ENCODE results near the gene MISP. TPM values are rescaled to one million over a fixed set of nuclear protein-coding genes. Genes with fewer than 3 reads are reported as not detected.

Gene MISP
- total RNA-seq, 1 donor from 2014 or later, result not detected

- no peak for DNase-seq (ENCODE audit: low read depth, low spot score)
Observed at GRCh38 chr19:808423-808775, 57.5 kb downstream of the MISP start.

DNA sequence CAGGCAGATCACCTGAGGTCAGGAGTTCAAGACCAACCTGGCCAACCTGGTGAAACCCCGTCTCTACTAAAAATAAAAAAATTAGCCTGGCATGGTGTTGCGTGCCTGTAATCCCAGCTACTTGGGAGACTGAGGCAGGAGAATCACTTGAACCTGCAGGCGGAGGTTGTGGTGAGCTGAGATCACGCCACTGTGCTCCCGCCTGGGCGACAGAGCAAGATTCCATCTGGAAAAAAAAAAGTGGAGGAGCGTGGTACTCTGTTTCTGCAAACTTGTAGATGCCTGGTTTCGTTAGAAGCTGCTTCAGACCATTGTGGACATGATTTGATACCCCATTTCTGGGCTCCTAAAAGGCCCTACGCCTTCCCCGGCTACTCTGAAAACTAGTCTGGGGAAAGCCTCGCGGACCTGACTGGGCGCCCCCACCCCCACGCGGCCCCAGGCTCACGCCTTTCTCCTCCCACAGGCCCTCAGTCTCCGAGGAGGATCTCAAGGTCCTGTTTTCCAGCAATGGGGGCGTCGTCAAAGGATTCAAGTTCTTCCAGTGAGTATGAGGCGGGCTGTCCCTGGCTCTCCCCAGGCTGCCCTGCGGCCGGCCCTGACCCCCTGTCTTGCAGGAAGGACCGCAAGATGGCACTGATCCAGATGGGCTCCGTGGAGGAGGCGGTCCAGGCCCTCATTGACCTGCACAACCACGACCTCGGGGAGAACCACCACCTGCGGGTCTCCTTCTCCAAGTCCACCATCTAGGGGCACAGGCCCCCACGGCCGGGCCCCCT, 59.4 kb downstream of the MISP start:
- DNase-seq (ENCODE audit: low read depth, low spot score), result no peak

DNA sequence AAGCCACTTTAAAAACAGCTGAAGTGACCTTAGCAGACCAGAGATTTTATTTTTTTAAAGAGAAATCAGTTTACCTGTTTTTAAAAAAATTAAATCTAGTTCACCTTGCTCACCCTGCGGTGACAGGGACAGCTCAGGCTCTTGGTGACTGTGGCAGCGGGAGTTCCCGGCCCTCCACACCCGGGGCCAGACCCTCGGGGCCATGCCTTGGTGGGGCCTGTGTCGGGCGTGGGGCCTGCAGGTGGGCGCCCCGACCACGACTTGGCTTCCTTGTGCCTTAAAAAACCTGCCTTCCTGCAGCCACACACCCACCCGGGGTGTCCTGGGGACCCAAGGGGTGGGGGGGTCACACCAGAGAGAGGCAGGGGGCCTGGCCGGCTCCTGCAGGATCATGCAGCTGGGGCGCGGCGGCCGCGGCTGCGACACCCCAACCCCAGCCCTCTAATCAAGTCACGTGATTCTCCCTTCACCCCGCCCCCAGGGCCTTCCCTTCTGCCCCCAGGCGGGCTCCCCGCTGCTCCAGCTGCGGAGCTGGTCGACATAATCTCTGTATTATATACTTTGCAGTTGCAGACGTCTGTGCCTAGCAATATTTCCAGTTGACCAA, 60.1 kb downstream of the MISP start:
- no peak for DNase-seq (ENCODE audit: low read depth, low spot score)

GRCh38 chr19:811506-812048, 60.7 kb downstream of the MISP start:
- DNase-seq (ENCODE audit: low read depth, low spot score), result no peak

- no peak for DNase-seq (ENCODE audit: low read depth, low spot score)
Observed at GRCh38 chr19:812049-812746, 61.3 kb downstream of the MISP start.

DNA sequence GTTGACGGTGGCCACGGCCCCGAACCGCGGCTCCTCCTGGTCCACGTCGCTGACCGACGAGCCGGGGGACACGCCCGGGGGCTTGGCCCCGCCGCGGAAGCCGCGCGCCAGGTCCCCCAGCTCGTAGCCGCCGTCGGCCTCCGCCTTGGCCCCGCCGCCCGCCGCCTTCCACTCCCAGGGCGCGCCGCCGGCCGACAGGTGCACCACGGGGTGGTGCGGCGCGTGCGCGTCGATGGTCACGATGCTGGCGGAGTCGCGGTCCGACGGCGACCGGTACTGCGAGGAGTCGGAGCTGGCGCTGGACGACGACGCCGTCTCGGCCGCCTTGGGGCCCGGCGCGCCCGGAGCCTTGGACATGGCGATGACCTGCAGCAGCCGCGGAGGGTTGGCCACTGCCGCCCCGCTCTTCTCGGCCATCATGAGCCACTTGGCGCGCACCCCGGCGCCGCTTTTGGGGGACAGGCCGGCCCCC, 61.9 kb downstream of the MISP start:
- DNase-seq (ENCODE audit: low read depth, low spot score), result no peak

DNA sequence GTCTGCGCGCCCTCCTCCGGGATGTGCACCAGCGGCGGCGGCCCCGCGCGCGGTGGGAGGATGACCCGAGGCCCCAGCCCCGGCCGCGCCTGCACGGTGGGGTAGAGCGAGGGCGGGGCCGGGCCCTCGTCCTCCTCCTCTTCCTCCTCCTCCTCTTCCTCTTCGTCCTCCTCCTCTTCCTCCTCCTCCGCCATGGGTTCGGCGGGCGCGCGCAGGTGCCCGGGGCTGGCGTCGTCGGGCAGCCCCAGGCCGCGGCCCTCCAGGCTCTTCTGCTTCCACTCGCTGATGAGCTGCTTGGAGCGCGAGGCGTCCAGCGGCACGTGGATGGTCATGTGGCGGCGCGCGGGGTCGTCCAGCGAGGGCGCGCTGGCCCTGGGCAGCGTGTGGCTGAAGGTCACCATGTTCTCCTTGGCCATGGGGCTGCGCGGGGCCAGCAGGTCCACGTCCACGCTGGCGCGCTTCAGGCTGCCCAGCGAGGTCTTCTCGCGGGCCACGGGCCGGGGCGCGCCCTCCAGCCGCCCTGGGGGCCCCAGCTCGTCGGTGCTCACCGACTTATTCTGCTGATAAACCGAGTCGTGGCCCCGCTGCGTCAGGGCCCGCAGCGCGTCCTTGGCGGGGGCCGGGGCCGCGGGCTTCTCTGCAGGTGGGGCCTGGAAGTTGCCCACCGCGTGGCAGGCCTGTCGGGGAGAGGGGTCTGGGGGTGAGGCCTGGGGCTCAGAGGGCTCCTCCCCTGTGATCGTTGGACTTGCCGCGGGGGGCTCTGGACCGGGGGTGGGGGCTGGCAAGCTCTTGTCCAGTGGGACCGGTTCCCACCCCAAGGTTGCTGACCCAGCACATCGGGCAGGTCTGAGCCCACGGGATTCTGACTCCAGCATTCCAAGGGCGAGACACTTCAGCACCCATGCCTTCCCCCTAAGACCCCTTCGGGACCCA, 62.6 kb downstream of the MISP start:
- DNase-seq (ENCODE audit: low read depth, low spot score), result no peak

Other genes with a start within 250 kb of the MISP start
- gene TPGS1, start 243.6 kb upstream of the MISP start, total RNA-seq, result 24.2 and 39.6 TPM in 2 replicates
- 97.0 and 108 TPM in 2 replicates for gene CDC34, start 219.4 kb upstream of the MISP start, total RNA-seq
- not detected in 2 replicates for gene GZMM, start 207.1 kb upstream of the MISP start, total RNA-seq
- gene BSG, start 178.5 kb upstream of the MISP start, total RNA-seq, result 237 and 352 TPM in 2 replicates
- gene HCN2, start 161.2 kb upstream of the MISP start, total RNA-seq, result 0.32 and 0.79 TPM in 2 replicates
- 28.1 and 32.7 TPM in 2 replicates for gene POLRMT, start 117.6 kb upstream of the MISP start, total RNA-seq
- gene FGF22, start 111.2 kb upstream of the MISP start, total RNA-seq, result 0.07 TPM in 1 of 2 replicates, not detected in the other
- gene RNF126, start 87.9 kb upstream of the MISP start, total RNA-seq, result 34.3 and 38.1 TPM in 2 replicates
- 18.5 and 32.6 TPM in 2 replicates for gene FSTL3, start 74.7 kb upstream of the MISP start, total RNA-seq
- gene PRSS57, start 55.7 kb upstream of the MISP start, total RNA-seq, result 0.07 TPM in 1 of 2 replicates, not detected in the other
- gene PALM, start 42.2 kb upstream of the MISP start, total RNA-seq, result 14.3 and 23.0 TPM in 2 replicates
- 198 and 241 TPM in 2 replicates for gene PTBP1, start 46.3 kb downstream of the MISP start, total RNA-seq
- gene PLPPR3, start 70.8 kb downstream of the MISP start, total RNA-seq, result 0.07 and 0.33 TPM in 2 replicates
- not detected in 2 replicates for gene AZU1, start 76.7 kb downstream of the MISP start, total RNA-seq
- gene PRTN3, start 89.9 kb downstream of the MISP start, total RNA-seq, result not detected in 2 replicates
- gene ELANE, start 101.2 kb downstream of the MISP start, total RNA-seq, result not detected in 2 replicates
- 0.49 and 3.6 TPM in 2 replicates for gene CFD, start 108.6 kb downstream of the MISP start, total RNA-seq
- 22.9 and 27.0 TPM in 2 replicates for gene MED16, start 142.1 kb downstream of the MISP start, total RNA-seq
- not detected in 2 replicates for gene RNU6-9, start 142.4 kb downstream of the MISP start, total RNA-seq
- 22.8 and 29.1 TPM in 2 replicates for gene R3HDM4, start 162.1 kb downstream of the MISP start, total RNA-seq
- not detected in 2 replicates for gene KISS1R, start 166.2 kb downstream of the MISP start, total RNA-seq
- gene ARID3A, start 174.9 kb downstream of the MISP start, total RNA-seq, result 8.0 and 9.6 TPM in 2 replicates
- 106 and 115 TPM in 2 replicates for gene WDR18, start 233.2 kb downstream of the MISP start, total RNA-seq
- gene GRIN3B, start 249.3 kb downstream of the MISP start, total RNA-seq, result 0.39 and 0.59 TPM in 2 replicates

Measured in pulmonary artery endothelial cell (primary cell).